NCI-H446 (cell line): Measurements from ENCODE around the gene ZP1.
A peak's percentile ranks its signal among the peaks of the same experiment; 100 is the strongest.
"Not testable (repeated sequence)": the region's sequence is repeated elsewhere in the genome, so short reads cannot be mapped to it uniquely, and the experiment has no call there.

Experiments
- DNase-seq, 2 experiments: peaks; one replicate each; lab custom pipeline; 2025; lab: John Stamatoyannopoulos, UW

Gene ZP1

GRCh38 chr11:60866911-60867870, at the start of gene ZP1:
Gene ZP1, plus strand, starts transcription at chr11:60867542. Its CDS starts 20 bp downstream, at chr11:60867562.
- DNase-seq, result no peak

- no peak for DNase-seq
Measured at GRCh38 chr11:60818057-60818456, 49.3 kb upstream of the ZP1 start.

GRCh38 chr11:60821827-60822599, 45.3 kb upstream of the ZP1 start:
- peak in 1 of 2 experiments; percentile 54 for DNase-seq

GRCh38 chr11:60823745-60824306, 43.5 kb upstream of the ZP1 start:
- not testable (repeated sequence) for DNase-seq

GRCh38 chr11:60825118-60825517, 42.2 kb upstream of the ZP1 start:
- peak in 1 of 2 experiments; percentile 30 for DNase-seq

- no peak for DNase-seq
Measured at GRCh38 chr11:60825790-60826189, 41.6 kb upstream of the ZP1 start.

- DNase-seq, result no peak
Measured at GRCh38 chr11:60830478-60831142, 36.7 kb upstream of the ZP1 start.

GRCh38 chr11:60831143-60831500, 36.2 kb upstream of the ZP1 start:
- DNase-seq, result peak; percentile 69 to 88

- DNase-seq, result peak in 1 of 2 experiments; percentile 50
Measured at GRCh38 chr11:60831501-60832079, 35.8 kb upstream of the ZP1 start.

GRCh38 chr11:60834742-60835533, 32.4 kb upstream of the ZP1 start:
- DNase-seq, result no peak

- DNase-seq, result no peak
Measured at GRCh38 chr11:60835534-60835846, 31.9 kb upstream of the ZP1 start.

GRCh38 chr11:60836866-60837515, 30.4 kb upstream of the ZP1 start:
- DNase-seq, result no peak

GRCh38 chr11:60838132-60838531, 29.2 kb upstream of the ZP1 start:
- no peak for DNase-seq

GRCh38 chr11:60840470-60841430, 26.6 kb upstream of the ZP1 start:
- DNase-seq, result no peak

GRCh38 chr11:60841797-60842667, 25.3 kb upstream of the ZP1 start, which contains the start of gene CCDC86:
Gene CCDC86, plus strand, starts transcription at chr11:60842113. Its CDS starts 12 bp downstream, at chr11:60842125.
- DNase-seq, result peak; percentile 82 to 97

GRCh38 chr11:60842668-60843600, 24.4 kb upstream of the ZP1 start:
- DNase-seq, result no peak
